Endothelial cell of umbilical vein (primary cell): Measurements from ENCODE around the gene ARL5B. TPM values are rescaled to one million over a fixed set of nuclear protein-coding genes. Genes with fewer than 3 reads are reported as not detected.

Experiments used
- BruUV-seq: library from RNA; stranded (reverse); fragments of 400-500 nt; replicated peaks from 2 replicates; lab custom pipeline; 2021; lab: Mats Ljungman, UMichigan
- CTCF ChIA-PET: fragments of 300-600, 350-600 bp; sonication (Branson Sonifier 250); formaldehyde crosslinking; loops from one replicate; lab custom pipeline; 2021; ENCODE audit warnings: antibody characterized with exemption, inconsistent platforms; lab: Charles Lee
- POLR2A ChIA-PET: fragments of 300-600, 350-600 bp; sonication (Branson Sonifier 250); formaldehyde crosslinking; loops from one replicate; lab custom pipeline; 2021; ENCODE audit warnings: antibody characterized with exemption, inconsistent platforms; lab: Charles Lee
- DNase-seq: peaks from one replicate; pipeline ENCODE4 v3.0.0-alpha.2; 2011; ENCODE audit warnings: low read depth, low spot score
- FAIRE-seq: peaks from 2 replicates; lab custom pipeline; 2011; peaks lifted over from hg19 to GRCh38; lab: Jason Lieb, UNC
- H2AFZ ChIP-seq: 2 replicates; pipeline ENCODE4 v1.6.0; 2012; ENCODE audit warnings: low read depth, low read length, control low read depth, inconsistent platforms
- H3K27ac ChIP-seq: 2 replicates; pipeline ENCODE4 v1.5.1; 2011; ENCODE audit warnings: low read depth, mild to moderate bottlenecking, control low read depth, low read length, moderate library complexity; ENCODE audit not compliant: insufficient read depth
- H3K27me3 ChIP-seq, 2 experiments: 2 replicates each; pipeline versions ENCODE4 v1.6.0 to v1.6.1; 2011; ENCODE audit warnings: low read length in 2 of 2, mixed read lengths in 1 of 2; ENCODE audit not compliant: control insufficient read depth in 2 of 2, insufficient read depth in 2 of 2
- H3K36me3 ChIP-seq, 2 experiments: 2 replicates in 1 of 2; 3 replicates in 1 of 2; pipeline ENCODE4 v1.5.1; 2011; ENCODE audit warnings: low read length in 2 of 2, mild to moderate bottlenecking in 1 of 2, moderate library complexity in 1 of 2; ENCODE audit not compliant: control insufficient read depth in 2 of 2, insufficient read depth in 2 of 2; ENCODE audit errors: extremely low read depth in 1 of 2
- H3K4me1 ChIP-seq: 3 replicates; pipeline ENCODE4 v1.5.1; 2011; ENCODE audit warnings: mild to moderate bottlenecking, low read length; ENCODE audit not compliant: control insufficient read depth, insufficient read depth; ENCODE audit errors: extremely low read depth
- H3K4me2 ChIP-seq: 2 replicates; pipeline ENCODE4 v1.6.1; 2011; ENCODE audit warnings: low read length, control low read depth, mixed read lengths; ENCODE audit not compliant: insufficient read depth
- H3K4me3 ChIP-seq, 3 experiments: fragments of 200-600 bp in 1 of 3; sonication (generic), shearing (Covaris generic) in 1 of 3; replicated peaks in 1 of 3; 2 replicates each; pipeline ENCODE4 v1.5.1; 2011 to 2016; ENCODE audit warnings: control low read depth in 3 of 3, low read length in 3 of 3, mild to moderate bottlenecking in 2 of 3, inconsistent platforms in 1 of 3, low read depth in 1 of 3, moderate library complexity in 1 of 3; ENCODE audit not compliant: insufficient read depth in 1 of 3
- H3K79me2 ChIP-seq: 2 replicates; pipeline ENCODE4 v1.6.0; 2012; ENCODE audit warnings: low read length, inconsistent platforms; ENCODE audit not compliant: control insufficient read depth, insufficient read depth
- H3K9ac ChIP-seq: replicated peaks from 2 replicates; pipeline ENCODE3; 2011; ENCODE audit warnings: low read length, control low read depth; ENCODE audit not compliant: insufficient read depth; ENCODE audit errors: extremely low read depth
- H3K9me1 ChIP-seq: replicated peaks from 3 replicates; pipeline ENCODE4 v1.6.0; 2011; ENCODE audit warnings: mild to moderate bottlenecking, low read length; ENCODE audit not compliant: control insufficient read depth, insufficient read depth; ENCODE audit errors: extremely low read depth
- H3K9me3 ChIP-seq: replicated peaks from 2 replicates; pipeline ENCODE4 v1.5.1; 2012; ENCODE audit warnings: low read length, inconsistent platforms; ENCODE audit not compliant: control insufficient read depth, insufficient read depth
- H4K20me1 ChIP-seq: replicated peaks from 2 replicates; pipeline ENCODE3; 2011; ENCODE audit warnings: mild to moderate bottlenecking, low read length; ENCODE audit not compliant: control insufficient read depth, insufficient read depth; ENCODE audit errors: extremely low read depth
- EZH2 ChIP-seq: IDR thresholded peaks from 2 replicates; pipeline ENCODE4 v1.6.1; 2012; ENCODE audit warnings: borderline replicate concordance, low read depth, mild to moderate bottlenecking, moderate library complexity, low read length, inconsistent platforms; ENCODE audit not compliant: severe bottlenecking
- FOS ChIP-seq: IDR thresholded peaks from 2 replicates; pipeline ENCODE4 v1.6.1; 2011; ENCODE audit warnings: mild to moderate bottlenecking, low read length, moderate library complexity, borderline replicate concordance; ENCODE audit not compliant: insufficient read depth
- GATA2 ChIP-seq: IDR thresholded peaks from 2 replicates; pipeline ENCODE4 v1.7.0; 2011; ENCODE audit warnings: low read depth, mild to moderate bottlenecking, moderate library complexity, mixed read lengths, low read length; ENCODE audit not compliant: insufficient read length, insufficient read depth
- JUN ChIP-seq: IDR thresholded peaks from 2 replicates; pipeline ENCODE4 v1.6.1; 2011; ENCODE audit warnings: borderline replicate concordance, low read depth; ENCODE audit not compliant: insufficient read length, insufficient read depth
- MYC ChIP-seq: IDR thresholded peaks from one replicate; pipeline ENCODE4 v1.6.1; 2011; ENCODE audit warnings: mild to moderate bottlenecking, low read depth, low read length
- POLR2A ChIP-seq: IDR thresholded peaks from 2 replicates; pipeline ENCODE4 v1.6.1; 2012; ENCODE audit warnings: low read depth, mild to moderate bottlenecking, control low read depth, low read length
- POLR2AphosphoS5 ChIP-seq: IDR thresholded peaks from 2 replicates; pipeline ENCODE4 v1.6.1; 2012; ENCODE audit warnings: low read depth, mild to moderate bottlenecking, control low read depth, low read length, moderate library complexity; ENCODE audit not compliant: insufficient read depth
- dilution Hi-C: fragments of 300-500 bp; cut with MboI; formaldehyde crosslinking; loops from one replicate; pipeline ENCODE4 v1.15.0; 2019; ENCODE audit warnings: low sequenced_read_pairs; ENCODE audit not compliant: extremely low pct_ligation_motif_present
- intact Hi-C: fragments of 100-400 bp; cut with micrococcal nuclease; formaldehyde crosslinking; loops from one replicate; pipeline ENCODE4 v1.10.0; 2022
- polyA plus RNA-seq, 4 experiments: library from polyadenylated mRNA; depleted of rRNA in 3 of 4; stranded (reverse) in 3 of 4; unstranded in 1 of 4; fragments of >200 nt; gene quantifications; 2 replicates each; pipeline versions ENCODE4 v1.2.1 to v1.2.3, GENCODE V29; 2011 to 2012; ENCODE audit warnings: missing spikeins in 1 of 4
- total RNA-seq: library from RNA; stranded (reverse); gene quantifications from 2 replicates; pipeline ENCODE4 v1.2.3, GENCODE V29; 2021
- TF ChIP-seq, protein P1 (sequence below), 2 donors: IDR thresholded peaks; 1 replicate in 1 of 2; 2 replicates in 1 of 2; pipeline ENCODE4 v1.5.1; 2011; ENCODE audit warnings: low read length in 2 of 2, mild to moderate bottlenecking in 2 of 2, moderate library complexity in 2 of 2, control low read depth in 1 of 2, inconsistent platforms in 1 of 2, low read depth in 1 of 2; ENCODE audit not compliant: insufficient read depth in 1 of 2; ENCODE audit errors: extremely low read depth in 1 of 2
- TF ChIP-seq, protein P2 (sequence below): IDR thresholded peaks from 2 replicates; pipeline ENCODE4 v1.6.1; 2011; ENCODE audit not compliant: insufficient read depth, insufficient read length

The ARL5B gene
- total and polyA plus RNA-seq, 2 donors (not counting 3 experiments of a cell fraction or from before 2014, with no cell fraction given): 5.1 to 19.1 TPM

DNA sequence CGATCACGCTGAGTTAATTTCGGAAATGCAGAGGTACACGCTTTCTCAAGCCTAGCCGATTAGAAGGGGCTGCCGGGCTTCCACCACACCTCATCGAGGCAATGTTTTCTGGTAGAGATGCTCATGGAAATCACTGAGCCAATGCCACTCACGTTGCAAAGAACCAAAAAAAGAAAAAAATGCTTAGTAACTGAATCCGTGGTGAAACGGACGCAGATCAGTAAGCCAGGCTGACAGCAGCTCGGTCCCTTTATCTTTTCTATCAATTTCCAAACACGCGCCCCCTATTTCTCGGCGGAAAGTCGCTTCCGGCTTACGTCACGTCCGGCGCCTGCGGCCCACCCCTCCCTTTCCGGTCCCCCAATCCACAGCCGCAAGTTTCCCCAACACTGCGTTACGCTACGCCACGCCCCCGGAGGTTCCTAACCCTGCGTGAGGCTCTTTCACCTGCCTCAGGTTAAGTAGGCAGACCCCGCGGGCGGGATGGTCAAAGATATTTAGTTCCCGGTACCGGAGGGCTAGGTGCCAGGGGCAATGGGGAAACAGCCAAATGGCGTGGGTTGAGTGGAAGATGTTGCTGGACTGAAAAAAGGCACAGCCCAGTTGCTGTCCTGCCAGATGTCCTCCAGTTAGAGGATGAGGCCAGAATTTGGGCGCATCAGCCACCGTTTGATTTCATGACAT, 7.8 kb upstream of the ARL5B start, which contains the start of gene NSUN6:
Gene NSUN6 (minus strand): TSS at position 264 of the 684 bp plus-strand sequence. CDS start 384 bp downstream, outside the sequence.
- peak; percentile 73 for FAIRE-seq
- dilution Hi-C loops: no loop called here

More for the DNA sequence above, 7.8 kb upstream of the ARL5B start, which contains the start of gene NSUN6:
- Histone ChIP-seq H4K20me1 (no peaks in the 10 kb centered on the region), H3K9me1 (no peaks in the 10 kb centered on the region), H3K4me1 (peaks cover 21% of the 10 kb centered on the region), H3K4me2 (peak within 1 kb of the TSS; percentile 99), H3K9ac (peak within 1 kb of the TSS; percentile 94), H3K79me2 (peaks cover 11% of the 10 kb centered on the region), H2AFZ (peak within 1 kb of the TSS; percentile 98), H3K36me3 (no peaks in the 10 kb centered on the region), H3K27me3 (no peaks in the 10 kb centered on the region), H3K4me3 (peak within 1 kb of the TSS; percentile 62 to 96 (median 91)), H3K9me3 (no peaks in the 10 kb centered on the region), H3K27ac (peak within 1 kb of the TSS; percentile 83)
- peak; percentile 93 for TF ChIP-seq GATA2
- TF ChIP-seq, protein P1, sequence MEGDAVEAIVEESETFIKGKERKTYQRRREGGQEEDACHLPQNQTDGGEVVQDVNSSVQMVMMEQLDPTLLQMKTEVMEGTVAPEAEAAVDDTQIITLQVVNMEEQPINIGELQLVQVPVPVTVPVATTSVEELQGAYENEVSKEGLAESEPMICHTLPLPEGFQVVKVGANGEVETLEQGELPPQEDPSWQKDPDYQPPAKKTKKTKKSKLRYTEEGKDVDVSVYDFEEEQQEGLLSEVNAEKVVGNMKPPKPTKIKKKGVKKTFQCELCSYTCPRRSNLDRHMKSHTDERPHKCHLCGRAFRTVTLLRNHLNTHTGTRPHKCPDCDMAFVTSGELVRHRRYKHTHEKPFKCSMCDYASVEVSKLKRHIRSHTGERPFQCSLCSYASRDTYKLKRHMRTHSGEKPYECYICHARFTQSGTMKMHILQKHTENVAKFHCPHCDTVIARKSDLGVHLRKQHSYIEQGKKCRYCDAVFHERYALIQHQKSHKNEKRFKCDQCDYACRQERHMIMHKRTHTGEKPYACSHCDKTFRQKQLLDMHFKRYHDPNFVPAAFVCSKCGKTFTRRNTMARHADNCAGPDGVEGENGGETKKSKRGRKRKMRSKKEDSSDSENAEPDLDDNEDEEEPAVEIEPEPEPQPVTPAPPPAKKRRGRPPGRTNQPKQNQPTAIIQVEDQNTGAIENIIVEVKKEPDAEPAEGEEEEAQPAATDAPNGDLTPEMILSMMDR (IDR thresholded peaks at IDR 0.05; ENCODE audit: extremely low read depth in 1 of 2, insufficient read depth in 1 of 2, low read depth in 1 of 2, low read length in 2 of 2): no peak
- peak; percentile 6 for TF ChIP-seq JUN
- peak; percentile 80 for TF ChIP-seq POLR2AphosphoS5
- TF ChIP-seq FOS: no peak
- TF ChIP-seq, protein P2, sequence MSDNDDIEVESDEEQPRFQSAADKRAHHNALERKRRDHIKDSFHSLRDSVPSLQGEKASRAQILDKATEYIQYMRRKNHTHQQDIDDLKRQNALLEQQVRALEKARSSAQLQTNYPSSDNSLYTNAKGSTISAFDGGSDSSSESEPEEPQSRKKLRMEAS: no peak
- TF ChIP-seq EZH2: no peak
- TF ChIP-seq POLR2A: peak; percentile 62
- peak; percentile 12 for TF ChIP-seq MYC
- ChIA-PET POLR2A (no interaction called here), CTCF (no interaction called here)
- BruUV-seq: no TSS peak
- peak; percentile 84 for DNase-seq
- intact Hi-C loops: loop anchor here (1.0 kb wide), 2 partner anchors 8 to 41 kb away; partner anchors contain the start of gene ARL5B
